WERI-Rb-1 (cell line): Measurements from ENCODE around the gene TBX6.

Experiments used
- DNase-seq: peaks from one replicate; pipeline ENCODE4 v3.0.0-alpha.2; 2020
- H3K27ac ChIP-seq: fragments of 250-450 bp; sonication (Bioruptor Pico); 2 replicates; pipeline ENCODE4 v1.5.1; 2020; ENCODE audit warnings: mild to moderate bottlenecking, moderate library complexity
- H3K27me3 ChIP-seq: fragments of 250-450 bp; sonication (Bioruptor Pico); 2 replicates; pipeline ENCODE4 v1.5.1; 2021; ENCODE audit warnings: mild to moderate bottlenecking, low read depth, moderate library complexity; ENCODE audit not compliant: insufficient read depth, severe bottlenecking
- H3K36me3 ChIP-seq: fragments of 250-450 bp; sonication (Bioruptor Pico); 2 replicates; pipeline ENCODE4 v1.5.1; 2020; ENCODE audit warnings: mild to moderate bottlenecking, moderate library complexity
- H3K4me3 ChIP-seq: 2 replicates; pipeline ENCODE4 v1.5.1; 2011; ENCODE audit warnings: low read depth, mild to moderate bottlenecking, control low read depth, low read length
- H3K9me3 ChIP-seq: fragments of 250-450 bp; sonication (Bioruptor Pico); 2 replicates; pipeline ENCODE4 v1.5.1; 2021; ENCODE audit warnings: mild to moderate bottlenecking, moderate library complexity; ENCODE audit not compliant: severe bottlenecking
- TF ChIP-seq, protein P1 (sequence below): IDR thresholded peaks from 2 replicates; pipeline ENCODE4 v1.5.1; 2011; ENCODE audit warnings: low read depth, mild to moderate bottlenecking, control low read depth, inconsistent platforms, low read length

TBX6 gene

DNA sequence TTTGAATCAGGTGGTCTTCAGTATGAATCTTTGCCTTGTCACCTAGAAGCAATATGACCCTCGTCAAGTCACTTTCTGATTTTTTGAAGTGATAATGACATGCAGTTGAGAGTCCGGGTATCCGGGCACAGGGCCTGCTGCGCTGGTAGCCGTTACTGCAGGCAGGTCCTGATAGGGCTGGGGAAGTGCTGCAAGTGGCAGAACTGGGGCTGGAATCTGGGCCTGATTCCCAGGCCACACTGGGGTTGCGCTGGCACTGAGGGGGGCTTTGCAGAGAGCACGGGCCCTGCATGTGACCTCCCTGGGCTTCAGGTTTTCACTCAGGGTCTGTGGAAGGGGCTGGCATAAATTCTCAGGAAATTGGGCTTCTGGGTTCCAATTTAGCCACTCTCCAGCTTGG is 13.0 kb downstream of the TBX6 start:
- Histone ChIP-seq H3K36me3 (peaks cover 63% of the 10 kb centered on the region), H3K27me3 (no peaks in the 10 kb centered on the region), H3K9me3 (no peaks in the 10 kb centered on the region), H3K27ac (no peak overlapping the region), H3K4me3 (no peak overlapping the region)
- TF ChIP-seq, protein P1, sequence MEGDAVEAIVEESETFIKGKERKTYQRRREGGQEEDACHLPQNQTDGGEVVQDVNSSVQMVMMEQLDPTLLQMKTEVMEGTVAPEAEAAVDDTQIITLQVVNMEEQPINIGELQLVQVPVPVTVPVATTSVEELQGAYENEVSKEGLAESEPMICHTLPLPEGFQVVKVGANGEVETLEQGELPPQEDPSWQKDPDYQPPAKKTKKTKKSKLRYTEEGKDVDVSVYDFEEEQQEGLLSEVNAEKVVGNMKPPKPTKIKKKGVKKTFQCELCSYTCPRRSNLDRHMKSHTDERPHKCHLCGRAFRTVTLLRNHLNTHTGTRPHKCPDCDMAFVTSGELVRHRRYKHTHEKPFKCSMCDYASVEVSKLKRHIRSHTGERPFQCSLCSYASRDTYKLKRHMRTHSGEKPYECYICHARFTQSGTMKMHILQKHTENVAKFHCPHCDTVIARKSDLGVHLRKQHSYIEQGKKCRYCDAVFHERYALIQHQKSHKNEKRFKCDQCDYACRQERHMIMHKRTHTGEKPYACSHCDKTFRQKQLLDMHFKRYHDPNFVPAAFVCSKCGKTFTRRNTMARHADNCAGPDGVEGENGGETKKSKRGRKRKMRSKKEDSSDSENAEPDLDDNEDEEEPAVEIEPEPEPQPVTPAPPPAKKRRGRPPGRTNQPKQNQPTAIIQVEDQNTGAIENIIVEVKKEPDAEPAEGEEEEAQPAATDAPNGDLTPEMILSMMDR = no peak
- DNase-seq = no peak

DNA sequence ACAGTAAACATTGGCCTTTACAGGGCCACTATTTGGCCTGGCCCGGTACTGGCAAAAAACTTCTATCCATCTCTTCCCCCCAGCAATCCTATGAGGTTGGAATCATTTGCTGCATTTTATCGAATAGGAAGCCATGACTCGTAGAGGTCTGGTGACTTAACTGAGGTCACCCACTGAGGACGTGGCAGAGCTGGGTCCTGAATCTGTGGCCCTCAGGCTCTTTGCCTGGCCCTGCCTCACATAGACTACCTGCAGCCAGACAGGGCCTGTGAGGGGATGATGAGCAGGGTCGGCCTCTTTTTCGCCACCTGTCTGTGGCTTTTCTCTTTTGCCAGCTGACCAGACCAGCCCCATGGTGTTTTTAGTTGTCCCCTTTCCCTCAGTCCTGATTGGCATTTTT is 14.1 kb downstream of the TBX6 start:
- Histone ChIP-seq H3K9me3 (no peaks in the 10 kb centered on the region), H3K36me3 (peaks cover 63% of the 10 kb centered on the region), H3K27ac (no peak overlapping the region), H3K4me3 (no peak overlapping the region), H3K27me3 (no peaks in the 10 kb centered on the region)
- TF ChIP-seq, protein P1 = no peak
- no peak for DNase-seq

DNA sequence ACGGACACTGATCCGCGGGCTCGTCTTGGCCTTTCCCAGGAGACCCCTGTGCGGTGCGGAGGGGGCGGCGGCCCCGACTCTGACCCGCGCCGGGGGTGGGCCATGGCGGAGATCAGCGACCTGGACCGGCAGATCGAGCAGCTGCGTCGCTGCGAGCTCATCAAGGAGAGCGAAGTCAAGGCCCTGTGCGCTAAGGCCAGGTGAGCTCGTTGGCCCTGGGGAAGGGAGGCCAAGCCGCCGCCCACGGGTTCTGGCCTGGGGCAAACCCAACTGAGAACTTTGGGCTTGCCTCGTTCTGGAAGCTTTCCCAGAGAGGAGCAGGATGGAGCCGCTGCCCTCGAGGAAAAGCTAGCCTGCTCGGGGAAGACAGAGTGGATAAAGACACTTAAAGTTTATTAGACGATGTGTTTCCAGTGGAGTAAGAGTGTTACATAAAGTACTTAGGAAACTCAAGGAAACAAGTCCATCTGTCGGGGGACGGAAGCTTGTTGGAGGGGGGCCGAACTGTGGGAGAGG is 15.4 kb downstream of the TBX6 start:
- DNase-seq = no peak
- no peaks in the 10 kb centered on the region for H3K9me3 ChIP-seq
- peaks cover 67% of the 10 kb centered on the region for H3K36me3 ChIP-seq
- peak overlapping the region; percentile 60 for H3K27ac ChIP-seq
- TF ChIP-seq, protein P1 = no peak
- H3K27me3 ChIP-seq = no peaks in the 10 kb centered on the region
- H3K4me3 ChIP-seq = peak overlapping the region; percentile 81

DNA sequence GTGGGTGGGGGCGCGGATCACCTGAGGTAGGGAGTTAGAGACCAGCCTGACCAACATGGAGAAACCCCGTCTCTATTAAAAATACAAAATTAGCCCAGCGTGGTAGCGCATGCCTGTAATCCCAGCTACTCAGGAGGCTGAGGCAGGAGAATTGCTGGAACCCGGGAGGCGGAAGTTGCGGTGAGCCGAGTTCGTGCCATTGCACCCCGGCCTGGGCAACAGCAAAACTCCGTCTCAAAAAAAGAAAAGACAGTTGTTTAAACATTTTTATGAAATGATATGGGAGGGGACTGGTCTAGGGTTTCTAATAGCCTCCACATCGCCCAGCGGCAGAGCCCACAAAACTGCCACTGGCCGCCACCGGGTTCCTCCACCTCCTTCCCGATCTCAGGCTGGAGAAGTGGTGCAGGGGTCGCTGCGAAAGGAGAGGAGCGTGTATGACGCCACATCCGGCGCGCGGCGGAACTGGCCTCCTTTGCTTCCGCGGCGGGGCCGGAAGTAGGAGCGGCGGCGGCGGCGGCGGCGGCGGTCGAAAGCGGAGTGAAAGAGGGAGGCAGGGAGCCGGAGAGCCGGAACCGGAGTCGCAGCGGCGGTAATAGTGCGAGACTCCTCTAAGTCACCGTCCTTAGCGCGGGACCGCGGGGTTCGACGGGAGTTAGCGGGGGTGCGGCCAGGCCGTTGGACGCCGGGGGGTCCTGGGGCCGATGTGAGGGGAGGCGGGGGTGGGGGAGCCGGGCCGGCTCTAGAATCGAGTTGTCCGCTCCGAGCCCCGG is 16.0 kb downstream of the TBX6 start, which contains the start of gene PPP4C:
PPP4C (plus strand) TSS at position 492 of the 773 bp plus-strand sequence. CDS start 384 bp downstream, outside the sequence.
- peaks cover 67% of the 10 kb centered on the region for H3K36me3 ChIP-seq
- DNase-seq = peak; percentile 86
- no peaks in the 10 kb centered on the region for H3K27me3 ChIP-seq
- H3K27ac ChIP-seq = peak within 1 kb of the TSS; percentile 60
- TF ChIP-seq, protein P1 = peak; percentile 2; the same call in 1 of the 2 replicates
- H3K4me3 ChIP-seq = peak within 1 kb of the TSS; percentile 81
- H3K9me3 ChIP-seq = no peaks in the 10 kb centered on the region

DNA sequence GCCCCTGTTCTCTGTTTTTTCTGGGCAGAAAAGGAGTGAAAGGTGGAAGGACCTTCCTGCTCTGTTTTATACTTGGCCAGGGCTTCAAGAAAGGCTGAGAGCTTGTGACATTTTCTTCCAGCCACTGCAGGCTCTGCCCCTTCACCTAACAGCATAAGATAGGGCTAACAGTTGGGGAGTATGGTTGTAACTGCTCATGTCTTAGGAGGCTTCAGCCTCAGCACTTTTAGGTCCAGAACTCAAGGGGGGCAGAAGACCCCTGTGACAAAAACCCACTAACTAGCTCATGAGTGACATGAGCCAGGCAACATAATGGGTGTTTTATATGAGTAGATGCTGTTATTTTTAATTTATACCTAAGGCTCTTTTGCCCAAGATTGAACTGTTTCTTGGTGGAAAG is 21.2 kb downstream of the TBX6 start:
- H3K27ac ChIP-seq = no peak overlapping the region
- H3K27me3 ChIP-seq = no peaks in the 10 kb centered on the region
- no peaks in the 10 kb centered on the region for H3K9me3 ChIP-seq
- H3K4me3 ChIP-seq = no peak overlapping the region
- DNase-seq = no peak
- peaks cover 86% of the 10 kb centered on the region for H3K36me3 ChIP-seq
- TF ChIP-seq, protein P1 = no peak
